Stimulated activated naive CD4-positive, alpha-beta T cell (primary cell): ENCODE measurements around the gene FRMD5.
"Not testable (repeated sequence)": the region's sequence is repeated elsewhere in the genome, so short reads cannot be mapped to it uniquely, and the experiment has no call there.

ENCODE experiments used
- DNase-seq, 6 experiments: peaks; one replicate each; lab custom pipeline; 2025; lab: John Stamatoyannopoulos, UW

Gene FRMD5

GRCh38 chr15:43889042-43889441 is 306.0 kb downstream of the FRMD5 start:
- no peak for DNase-seq

DNA sequence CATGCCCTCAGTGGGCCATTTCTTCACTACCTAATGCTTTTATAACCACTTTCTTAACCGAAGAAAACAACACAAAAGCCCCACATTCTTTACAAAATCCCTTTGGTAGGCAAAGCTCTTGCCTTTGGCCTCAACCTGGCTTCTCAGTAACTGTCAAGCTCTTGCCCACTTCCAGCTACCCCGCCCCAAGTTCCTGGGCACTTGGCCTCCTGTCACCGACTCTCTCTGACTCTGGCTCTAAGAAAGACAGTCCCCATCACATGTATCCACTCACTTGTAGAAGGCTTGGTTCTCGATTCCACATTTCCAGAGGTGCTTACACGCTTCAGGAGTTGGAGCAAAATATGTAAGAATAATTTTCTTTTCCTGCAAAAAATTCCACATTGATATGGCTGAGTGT is 307.2 kb downstream of the FRMD5 start:
- no peak for DNase-seq

- no peak for DNase-seq
These were observed 308.5 kb downstream of the FRMD5 start for GRCh38 chr15:43886558-43886957.

DNA sequence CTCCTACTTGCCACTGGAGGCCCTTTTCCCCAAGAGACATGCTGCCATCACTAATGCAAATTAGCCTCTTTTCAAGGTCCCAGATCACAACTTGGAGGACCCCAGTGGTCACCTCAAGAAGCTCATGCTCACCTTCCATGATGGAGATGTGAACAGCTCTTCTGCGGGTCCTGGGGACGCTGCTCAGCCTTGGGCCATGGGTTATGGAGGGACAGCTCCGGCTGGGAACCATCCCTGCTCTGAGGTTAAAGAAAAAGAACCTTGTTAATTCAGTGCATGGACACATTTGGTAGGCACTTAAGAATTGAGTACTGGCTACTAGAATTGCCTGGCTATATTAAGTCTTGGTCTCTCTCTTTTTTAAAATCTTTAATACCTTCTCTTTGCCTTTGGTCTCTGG is 311.5 kb downstream of the FRMD5 start:
- DNase-seq = no peak

GRCh38 chr15:43881944-43882343 is 313.1 kb downstream of the FRMD5 start:
- no peak for DNase-seq

DNA sequence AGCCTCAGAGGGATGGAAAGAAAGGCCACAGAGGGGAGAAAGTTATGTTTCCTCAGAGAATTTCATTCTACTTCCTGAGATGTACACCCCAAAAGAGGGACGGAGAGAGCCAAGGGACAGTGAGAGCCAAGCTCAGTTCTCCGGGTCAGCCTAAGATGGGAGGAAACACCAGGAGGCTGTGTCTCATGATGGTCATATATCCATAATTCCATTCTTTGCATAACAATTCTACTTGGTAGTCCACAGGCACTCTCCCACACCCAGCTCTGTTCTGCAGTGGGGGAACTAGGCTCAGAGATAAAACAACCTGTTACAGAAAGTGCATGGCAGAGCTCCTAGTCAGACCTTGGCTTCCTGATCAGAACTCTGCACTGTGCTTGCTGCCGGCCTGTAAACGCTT is 313.8 kb downstream of the FRMD5 start:
- no peak for DNase-seq

DNA sequence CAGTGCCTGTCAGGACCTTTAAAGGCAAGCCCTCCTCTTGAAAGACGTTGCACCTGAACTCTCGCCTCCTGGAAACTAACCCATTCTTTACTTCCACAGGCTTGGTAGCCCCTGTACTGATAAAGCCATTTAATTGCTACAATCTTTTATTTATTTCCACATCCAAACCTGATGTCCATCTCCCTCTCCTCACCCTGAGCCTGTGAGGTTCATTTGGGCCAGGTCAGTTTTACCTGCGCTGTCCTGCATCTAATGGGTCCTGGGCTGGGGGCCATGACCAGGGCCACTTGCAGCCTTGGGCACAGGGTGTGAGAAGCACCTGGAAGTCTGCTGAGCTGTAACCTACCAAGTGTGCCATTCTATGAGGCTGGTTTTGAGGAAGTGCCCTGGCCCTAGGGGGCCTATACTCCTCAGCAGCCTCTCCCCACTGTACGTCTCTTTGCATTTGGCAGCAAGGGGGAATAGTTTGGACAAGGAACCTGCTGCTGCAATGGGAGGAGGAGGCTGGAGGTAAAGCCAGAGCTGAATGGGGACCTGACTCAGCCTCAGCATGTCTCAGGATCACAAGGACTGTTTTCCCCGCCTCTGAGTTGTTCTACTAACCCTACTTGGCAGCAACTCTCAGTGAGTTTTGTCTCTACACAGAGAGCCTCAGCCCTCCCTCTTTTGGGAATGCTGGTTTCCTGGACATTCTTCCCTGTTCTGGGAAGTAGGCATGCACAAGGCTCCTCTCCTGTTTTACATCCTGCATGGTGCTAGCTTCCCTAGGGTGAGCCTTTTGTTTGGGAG is 314.5 kb downstream of the FRMD5 start:
- no peak for DNase-seq

- DNase-seq = no peak
These were observed 315.4 kb downstream of the FRMD5 start for GRCh38 chr15:43879386-43880355.

- DNase-seq = no peak
These were observed 316.6 kb downstream of the FRMD5 start for GRCh38 chr15:43878446-43878845.

DNA sequence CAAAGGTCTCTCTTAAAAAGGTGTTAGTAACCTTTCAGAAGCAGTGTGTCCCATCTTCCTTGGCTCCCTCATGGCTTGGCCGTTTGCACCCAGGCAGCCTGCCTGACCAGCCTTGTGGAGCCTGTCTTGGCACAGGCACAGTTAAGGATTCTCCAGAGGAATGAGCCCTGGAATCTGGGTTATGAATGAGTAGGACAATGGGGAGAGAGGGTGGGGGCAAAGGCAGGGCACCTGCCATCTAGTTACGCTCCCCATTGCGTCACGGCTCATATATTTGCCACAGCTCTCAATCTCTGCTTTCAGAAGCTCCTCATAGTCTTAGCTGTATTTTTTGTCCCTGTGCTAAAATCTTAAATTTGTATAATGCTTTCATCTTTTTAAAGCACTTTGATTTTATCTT is 317.7 kb downstream of the FRMD5 start:
- DNase-seq = no peak

DNA sequence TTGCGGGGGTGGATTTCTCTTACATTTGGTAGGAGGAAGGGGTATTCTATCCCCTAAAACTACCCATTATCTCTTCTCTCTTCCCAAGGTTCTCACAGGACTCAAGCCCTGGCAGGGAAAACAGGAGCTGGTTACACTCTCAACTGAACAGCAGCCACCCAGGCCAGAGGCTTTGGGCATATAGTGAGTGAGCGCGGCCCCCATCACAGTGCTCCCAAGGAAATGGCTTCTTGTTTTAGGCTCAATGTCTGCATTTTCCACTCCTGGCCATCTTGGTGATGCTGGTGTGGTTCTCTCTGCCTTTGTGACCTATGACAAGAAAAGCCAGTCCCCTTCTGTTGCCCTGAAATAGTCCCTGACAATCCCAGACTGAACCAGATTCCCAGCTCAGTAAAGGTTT is 318.2 kb downstream of the FRMD5 start:
- no peak for DNase-seq

DNA sequence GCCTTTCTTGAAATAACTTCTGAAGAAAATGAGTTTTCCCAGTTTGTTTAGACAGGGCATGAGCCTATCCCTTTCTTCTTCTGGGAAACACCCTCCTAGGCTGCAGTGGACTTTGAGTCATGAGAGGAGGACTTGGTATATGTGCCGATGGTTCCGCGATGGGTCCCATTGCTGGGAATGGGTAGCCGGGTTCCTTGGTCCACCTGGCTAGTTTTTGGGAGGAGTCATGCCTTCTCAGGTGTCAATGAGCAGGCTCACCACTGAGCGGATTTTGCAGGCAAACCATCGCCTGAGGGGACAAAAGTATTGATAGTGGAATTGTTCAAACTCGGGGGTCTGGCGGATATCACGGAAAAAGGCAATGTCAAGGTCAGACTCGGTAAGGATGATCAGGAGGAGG is 321.4 kb downstream of the FRMD5 start:
- no peak for DNase-seq

DNA sequence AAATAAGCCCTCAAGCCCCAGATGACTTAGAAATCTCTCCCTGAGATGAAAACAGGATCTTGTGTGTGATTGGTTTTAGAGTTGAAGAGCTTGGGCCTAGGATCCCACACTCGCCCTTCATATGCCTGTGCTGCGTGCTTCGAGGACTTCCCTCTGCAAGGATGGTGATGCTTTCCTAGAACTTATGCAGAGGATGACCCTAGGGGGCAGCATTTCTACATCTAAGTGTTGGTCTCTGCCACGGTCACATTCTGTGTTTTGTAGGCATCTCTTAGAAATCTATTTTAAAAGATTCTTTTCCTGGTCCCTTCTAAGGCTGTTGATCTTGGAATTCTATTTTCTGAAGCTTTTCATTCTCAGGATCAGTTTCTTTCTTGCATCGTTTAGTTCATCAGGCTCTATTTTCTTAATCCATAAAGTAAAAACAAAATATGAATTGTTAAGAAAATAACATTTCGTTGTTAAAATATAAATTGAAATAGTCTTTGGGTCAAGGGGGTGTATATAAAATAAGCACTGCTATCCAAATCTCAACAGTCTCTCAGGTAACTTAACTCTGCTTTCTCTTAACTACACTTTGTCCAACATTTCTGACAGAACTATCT is 322.6 kb downstream of the FRMD5 start:
- DNase-seq = peak in 1 of 6 experiments; percentile 11

GRCh38 chr15:43871835-43872234 is 323.2 kb downstream of the FRMD5 start:
- no peak for DNase-seq

- no peak for DNase-seq
These were observed 326.7 kb downstream of the FRMD5 start for GRCh38 chr15:43868406-43868805.

- no peak for DNase-seq
These were observed 328.0 kb downstream of the FRMD5 start for GRCh38 chr15:43867096-43867495.

DNA sequence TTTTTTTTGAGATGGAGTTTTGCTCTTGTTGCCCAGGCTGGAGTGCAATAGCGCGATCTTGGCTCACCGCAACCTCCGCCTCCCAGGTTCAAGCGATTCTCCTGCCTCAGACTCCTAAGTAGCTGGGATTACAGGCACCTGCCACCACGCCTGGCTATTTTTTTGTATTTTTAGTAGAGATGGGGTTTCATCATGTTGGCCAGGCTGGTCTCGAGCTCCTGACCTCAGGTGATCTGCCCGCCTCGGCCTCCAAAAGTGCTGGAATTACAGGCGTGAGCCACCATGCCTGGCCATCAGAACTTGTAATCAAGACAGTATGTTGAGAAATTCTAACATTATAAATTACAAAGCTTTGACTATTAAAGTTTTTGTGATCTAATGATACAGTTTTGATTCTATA is 328.4 kb downstream of the FRMD5 start:
- DNase-seq = not testable (repeated sequence)

GRCh38 chr15:43859546-43859945 is 335.5 kb downstream of the FRMD5 start:
- DNase-seq = no peak

DNA sequence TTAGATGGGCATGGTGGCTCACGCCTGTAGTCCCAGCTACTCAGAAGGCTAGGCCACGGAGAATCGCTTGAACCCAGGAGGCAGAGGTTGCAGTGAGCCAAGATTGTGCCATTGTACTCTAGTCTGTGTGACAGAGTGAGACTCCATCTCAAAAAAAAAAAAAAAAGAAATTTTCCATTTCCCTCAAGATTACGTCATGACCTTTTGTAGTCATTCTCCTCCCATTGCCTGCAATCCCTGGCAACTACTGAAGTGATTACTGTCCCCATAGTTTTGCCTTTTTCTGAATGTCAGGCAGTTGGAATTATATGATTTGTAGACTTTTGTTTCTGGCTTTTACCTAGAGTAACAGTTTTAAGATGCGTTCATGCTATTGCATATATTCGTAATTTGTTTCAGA is 340.3 kb downstream of the FRMD5 start:
- no peak for DNase-seq

DNA sequence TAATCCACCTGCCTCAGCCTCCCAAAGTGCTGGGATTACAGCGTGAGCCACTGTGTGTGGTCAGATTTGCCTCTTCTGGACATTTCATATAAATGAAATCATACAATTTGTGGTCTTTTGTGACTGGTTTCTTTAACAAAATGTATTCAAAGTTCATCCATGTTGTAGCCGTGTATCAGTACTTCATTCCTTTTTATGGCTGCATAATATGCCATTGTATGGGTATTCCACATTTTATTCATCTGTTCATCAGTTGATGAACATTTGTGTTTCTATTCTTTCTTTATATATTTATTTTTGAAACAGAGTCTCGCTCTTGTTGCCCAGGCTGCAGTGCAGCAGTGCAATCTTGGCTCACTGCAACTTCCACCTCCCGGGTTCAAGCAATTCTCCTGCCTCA is 342.5 kb downstream of the FRMD5 start:
- DNase-seq = no peak

GRCh38 chr15:43851251-43851650 is 343.8 kb downstream of the FRMD5 start:
- DNase-seq = no peak

- DNase-seq = no peak
These were observed 349.6 kb downstream of the FRMD5 start for GRCh38 chr15:43845421-43845820.

GRCh38 chr15:43832485-43832884 is 362.6 kb downstream of the FRMD5 start:
- not testable (repeated sequence) for DNase-seq
